Transverse colon (tissue), 4 donors: ENCODE data around the gene BMAL1.

ENCODE experiments used
- CTCF ChIP-seq, 5 experiments: fragments of 200-600 bp in 3 of 5; fragments of 450-650 bp in 2 of 5; sonication (generic) in 3 of 5; IDR thresholded peaks; 1 replicate in 2 of 5; 2 replicates in 3 of 5; pipeline ENCODE4 v1.5.1; 2016 to 2017; ENCODE audit warnings: antibody characterized with exemption in 5 of 5, inconsistent platforms in 3 of 5, mild to moderate bottlenecking in 2 of 5, moderate library complexity in 1 of 5
- EP300 ChIP-seq: sonication (generic); formaldehyde crosslinking; IDR thresholded peaks from one replicate; pipeline ENCODE4 v1.6.1; 2017; ENCODE audit warnings: antibody characterized with exemption, low read depth
- POLR2A ChIP-seq: fragments of 450-650 bp; IDR thresholded peaks from one replicate; pipeline ENCODE4 v1.6.1; 2016; ENCODE audit warnings: antibody characterized with exemption, mild to moderate bottlenecking, moderate library complexity
- POLR2AphosphoS5 ChIP-seq, 3 donors: sonication (generic); formaldehyde crosslinking; IDR thresholded peaks; one replicate each; pipeline ENCODE4 v1.6.1; 2016; ENCODE audit warnings: antibody characterized with exemption in 3 of 3

GRCh38 chr11:13235895-13236294, 41.7 kb upstream of the BMAL1 start:
- TF ChIP-seq CTCF (IDR thresholded peaks at IDR 0.05) (no peak), POLR2AphosphoS5 (IDR thresholded peaks at IDR 0.05) (no peak), POLR2A (no peak), EP300 (no peak)
